GM21381 (cell line): Measurements from ENCODE around the gene SLC25A44.

Experiments used
- ATAC-seq: cut with Tn5 transposase; IDR thresholded peaks from one replicate; pipeline ENCODE4 v1.9.1; 2021; ENCODE audit warnings: mild to moderate bottlenecking, moderate library complexity; ENCODE audit not compliant: unreplicated experiment

SLC25A44 gene

GRCh38 chr1:156233426-156234127 lies 39.7 kb downstream of the SLC25A44 start:
- ATAC-seq = no peak

GRCh38 chr1:156236164-156236563 lies 42.3 kb downstream of the SLC25A44 start:
- no peak for ATAC-seq

- ATAC-seq = no peak
Measured at GRCh38 chr1:156238248-156238647, 44.3 kb downstream of the SLC25A44 start.

- ATAC-seq = no peak
Measured at GRCh38 chr1:156241311-156241811, 47.5 kb downstream of the SLC25A44 start.

GRCh38 chr1:156241926-156242325 lies 48.0 kb downstream of the SLC25A44 start, which contains the start of gene BGLAP:
TSS of gene BGLAP (plus strand) at chr1:156242184. CDS start at chr1:156242232, 48 bp downstream.
- ATAC-seq = no peak

GRCh38 chr1:156242738-156243137 lies 48.8 kb downstream of the SLC25A44 start:
- no peak for ATAC-seq

GRCh38 chr1:156244126-156244525 lies 50.2 kb downstream of the SLC25A44 start:
- ATAC-seq = no peak

GRCh38 chr1:156244712-156245111 lies 50.8 kb downstream of the SLC25A44 start:
- ATAC-seq = no peak

GRCh38 chr1:156245451-156246232 lies 51.7 kb downstream of the SLC25A44 start:
- no peak for ATAC-seq

- no peak for ATAC-seq
Measured at GRCh38 chr1:156246241-156246780, 52.4 kb downstream of the SLC25A44 start.

- ATAC-seq = no peak
Measured at GRCh38 chr1:156246781-156247459, 53.0 kb downstream of the SLC25A44 start.

- ATAC-seq = no peak
Measured at GRCh38 chr1:156247460-156248322, 53.8 kb downstream of the SLC25A44 start, which contains the start of gene PAQR6. TSS of gene PAQR6 (minus strand) at chr1:156248056. CDS start at chr1:156246731, 1,325 bp downstream.

- no peak for ATAC-seq
Measured at GRCh38 chr1:156248323-156248683, 54.4 kb downstream of the SLC25A44 start.

- ATAC-seq = no peak
Measured at GRCh38 chr1:156249593-156249992, 55.7 kb downstream of the SLC25A44 start.

GRCh38 chr1:156251527-156251926 lies 57.6 kb downstream of the SLC25A44 start:
- ATAC-seq = no peak

GRCh38 chr1:156253634-156254033 lies 59.7 kb downstream of the SLC25A44 start:
- no peak for ATAC-seq

GRCh38 chr1:156257711-156258110 lies 63.8 kb downstream of the SLC25A44 start:
- no peak for ATAC-seq

GRCh38 chr1:156258859-156259258 lies 65.0 kb downstream of the SLC25A44 start:
- no peak for ATAC-seq

GRCh38 chr1:156259805-156260204 lies 65.9 kb downstream of the SLC25A44 start:
- ATAC-seq = no peak

- ATAC-seq = no peak
Measured at GRCh38 chr1:156260896-156261295, 67.0 kb downstream of the SLC25A44 start.
